Measurements from ENCODE around the gene EIF3A.

GRCh38 chr10:119116326-119116951 is 35.8 kb upstream of the EIF3A start:
- TF ChIP-seq CTCF (IDR thresholded peaks at IDR 0.05; ENCODE audit: insufficient read depth, low read depth, low read length) (no peak), EZH2 (IDR thresholded peaks at IDR 0.05; ENCODE audit: insufficient read depth, low read length) (no peak)

Measured in astrocyte (in vitro differentiated cells and primary cell).